ENCODE measurements around the gene FGF14.
A peak's percentile ranks its signal among the peaks of the same experiment; 100 is the strongest.

Gene FGF14

GRCh38 chr13:101780211-101780610 is 621.6 kb downstream of the FGF14 start:
- no peak for DNase-seq (ENCODE audit: low spot score)

GRCh38 chr13:101779147-101779546 is 622.7 kb downstream of the FGF14 start:
- no peak for DNase-seq (ENCODE audit: low spot score)

GRCh38 chr13:101775267-101775666 is 626.6 kb downstream of the FGF14 start:
- DNase-seq (ENCODE audit: low spot score): no peak

GRCh38 chr13:101774393-101774792 is 627.5 kb downstream of the FGF14 start:
- no peak for DNase-seq (ENCODE audit: low spot score)

- no peak for DNase-seq (ENCODE audit: low spot score)
Measured at GRCh38 chr13:101773062-101773461, 628.8 kb downstream of the FGF14 start.

GRCh38 chr13:101767131-101767530 is 634.7 kb downstream of the FGF14 start:
- DNase-seq (ENCODE audit: low spot score): no peak

- no peak for DNase-seq (ENCODE audit: low spot score)
Measured at GRCh38 chr13:101763191-101763590, 638.7 kb downstream of the FGF14 start.

- DNase-seq (ENCODE audit: low spot score): peak; percentile 74
Measured at GRCh38 chr13:101757446-101758039, 644.3 kb downstream of the FGF14 start.

GRCh38 chr13:101755228-101755887 is 646.5 kb downstream of the FGF14 start:
- no peak for DNase-seq (ENCODE audit: low spot score)

- DNase-seq (ENCODE audit: low spot score): no peak
Measured at GRCh38 chr13:101752432-101752831, 649.4 kb downstream of the FGF14 start.

GRCh38 chr13:101751488-101751887 is 650.4 kb downstream of the FGF14 start:
- peak; percentile 76 for DNase-seq (ENCODE audit: low spot score)

GRCh38 chr13:101749584-101749983 is 652.3 kb downstream of the FGF14 start:
- DNase-seq (ENCODE audit: low spot score): no peak

GRCh38 chr13:101747039-101747438 is 654.8 kb downstream of the FGF14 start:
- DNase-seq (ENCODE audit: low spot score): no peak

- DNase-seq (ENCODE audit: low spot score): no peak
Measured at GRCh38 chr13:101746513-101746912, 655.3 kb downstream of the FGF14 start.

GRCh38 chr13:101739382-101740178 is 662.3 kb downstream of the FGF14 start:
- no peak for DNase-seq (ENCODE audit: low spot score)

- DNase-seq (ENCODE audit: low spot score): no peak
Measured at GRCh38 chr13:101738336-101738735, 663.5 kb downstream of the FGF14 start.

- no peak for DNase-seq (ENCODE audit: low spot score)
Measured at GRCh38 chr13:101736566-101736965, 665.3 kb downstream of the FGF14 start.

- DNase-seq (ENCODE audit: low spot score): no peak
Measured at GRCh38 chr13:101730420-101731000, 671.3 kb downstream of the FGF14 start.

GRCh38 chr13:101728615-101729014 is 673.2 kb downstream of the FGF14 start:
- DNase-seq (ENCODE audit: low spot score): no peak

GRCh38 chr13:101728021-101728420 is 673.8 kb downstream of the FGF14 start:
- DNase-seq (ENCODE audit: low spot score): no peak

GRCh38 chr13:101727118-101727517 is 674.7 kb downstream of the FGF14 start:
- DNase-seq (ENCODE audit: low spot score): no peak

- DNase-seq (ENCODE audit: low spot score): no peak
Measured at GRCh38 chr13:101726681-101727080, 675.2 kb downstream of the FGF14 start.

GRCh38 chr13:101718496-101718895 is 683.4 kb downstream of the FGF14 start:
- DNase-seq (ENCODE audit: low spot score): no peak
